ENCODE results near the gene FBP1.

Gene FBP1

DNA sequence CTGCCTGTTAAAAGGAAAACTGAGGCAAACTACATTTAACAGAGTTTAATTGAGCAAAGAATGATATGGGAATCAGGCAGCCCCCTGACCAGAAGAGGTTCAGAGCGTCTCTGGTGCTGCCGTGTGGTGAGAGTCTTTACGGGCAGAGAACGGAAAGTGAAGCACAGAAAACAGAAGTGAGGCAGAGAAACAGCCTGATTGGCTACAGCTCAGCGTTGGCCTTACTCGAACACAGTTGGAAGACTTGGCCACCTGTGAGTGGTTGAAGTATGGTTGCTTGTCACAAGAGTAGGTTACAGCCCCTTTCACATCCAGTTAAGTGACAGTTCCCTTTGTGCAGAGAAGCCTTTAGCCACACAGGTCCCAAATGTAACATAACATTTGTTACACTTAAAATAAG is 16.9 kb upstream of the FBP1 start:
- DNase-seq (ENCODE audit: low spot score) = no peak

DNA sequence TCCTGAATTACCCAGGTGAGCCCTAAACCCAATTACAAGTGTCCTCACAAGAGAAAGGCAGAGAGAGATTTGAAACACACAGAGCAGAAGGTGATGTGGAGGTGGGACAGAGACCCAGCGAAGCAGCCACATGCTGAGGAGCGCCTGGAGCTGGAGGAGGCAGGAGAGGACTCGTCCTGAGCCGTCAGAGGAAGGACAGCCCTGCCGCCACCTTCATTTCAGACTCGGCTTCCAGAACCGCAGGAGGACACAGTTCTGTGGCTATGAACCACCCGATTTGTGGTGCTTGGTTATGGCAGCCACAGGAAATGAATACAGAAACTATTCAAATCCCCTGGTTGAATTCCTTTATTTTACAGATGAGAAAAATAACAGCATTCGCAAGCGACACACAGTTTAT is 16.4 kb upstream of the FBP1 start:
- DNase-seq (ENCODE audit: low spot score) = no peak

- no peak for DNase-seq (ENCODE audit: low spot score)
Observed at GRCh38 chr9:94654165-94654894, 15.0 kb upstream of the FBP1 start.

DNA sequence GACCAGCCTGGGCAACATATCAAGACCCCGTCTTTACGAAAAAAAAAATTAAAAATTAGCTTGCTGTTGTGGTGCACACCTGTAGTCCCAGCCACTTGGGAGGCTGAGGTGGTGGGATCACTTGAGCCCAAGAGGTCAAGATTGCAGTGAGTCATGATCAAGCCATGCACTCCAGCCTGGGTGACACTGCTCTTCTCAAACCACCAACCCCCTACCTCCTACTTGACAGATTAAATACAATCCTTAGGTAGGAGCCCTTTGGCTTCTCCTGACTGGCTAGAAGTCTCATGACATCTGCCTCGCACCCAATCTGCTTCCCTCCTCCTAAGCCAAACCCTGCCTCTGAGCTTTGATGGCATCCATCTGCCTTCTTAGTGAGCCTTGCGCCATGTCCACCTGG is 11.6 kb upstream of the FBP1 start:
- no peak for DNase-seq (ENCODE audit: low spot score)

DNA sequence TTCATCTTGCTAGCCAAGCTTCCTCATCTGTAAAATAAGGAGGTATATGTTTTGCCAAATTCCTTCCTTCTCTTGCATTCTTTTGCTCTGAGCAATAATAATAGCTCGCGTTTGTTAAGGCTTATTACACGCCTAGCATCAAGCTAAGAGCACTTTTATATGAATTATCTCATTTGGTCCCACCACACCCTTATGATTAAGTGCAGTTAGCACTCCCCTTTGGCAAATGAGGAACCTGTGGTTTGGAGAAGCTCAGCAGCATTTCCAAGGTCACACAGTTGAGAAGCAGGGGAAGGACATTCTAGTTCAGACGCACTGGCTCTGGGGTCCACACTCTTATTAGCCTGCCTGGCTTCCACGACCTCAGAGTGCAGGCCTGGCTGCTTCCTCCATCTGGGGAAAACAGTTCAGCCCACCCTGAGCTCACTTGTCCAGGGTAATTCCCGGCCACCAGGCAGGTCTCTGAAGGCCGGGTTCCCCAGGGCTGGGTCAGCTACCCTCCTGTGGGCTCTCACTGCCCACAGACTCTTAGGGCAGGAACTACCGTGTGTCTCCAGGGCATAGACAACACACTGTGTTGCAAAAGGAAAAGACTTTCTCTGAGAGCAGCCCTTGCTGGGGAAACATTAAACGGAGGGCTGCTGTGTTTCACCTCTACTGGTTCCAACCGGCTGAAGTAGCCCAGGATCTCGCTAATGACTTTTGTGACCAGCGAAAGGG is 9.9 kb upstream of the FBP1 start:
- DNase-seq (ENCODE audit: low spot score) = peak; percentile 37

DNA sequence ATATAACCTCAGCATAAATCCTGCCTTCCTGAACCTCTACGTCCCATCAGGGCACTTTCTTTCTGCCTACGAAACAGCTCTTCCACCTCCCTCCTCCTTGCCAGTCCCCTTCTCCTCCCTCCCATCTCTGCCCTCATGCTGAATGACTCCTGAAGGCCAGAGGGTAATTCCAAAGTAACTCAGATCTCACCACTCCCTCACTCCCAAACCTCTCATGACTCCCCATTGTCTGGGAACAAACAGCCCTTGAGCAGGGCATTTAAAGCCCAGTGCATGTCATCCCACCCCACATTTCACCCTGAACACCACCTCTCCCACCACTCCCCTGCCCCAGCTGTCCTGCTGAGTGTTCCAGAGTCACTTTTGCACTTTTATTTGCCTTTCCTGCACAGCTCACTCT is 8.9 kb upstream of the FBP1 start:
- DNase-seq (ENCODE audit: low spot score) = no peak

DNA sequence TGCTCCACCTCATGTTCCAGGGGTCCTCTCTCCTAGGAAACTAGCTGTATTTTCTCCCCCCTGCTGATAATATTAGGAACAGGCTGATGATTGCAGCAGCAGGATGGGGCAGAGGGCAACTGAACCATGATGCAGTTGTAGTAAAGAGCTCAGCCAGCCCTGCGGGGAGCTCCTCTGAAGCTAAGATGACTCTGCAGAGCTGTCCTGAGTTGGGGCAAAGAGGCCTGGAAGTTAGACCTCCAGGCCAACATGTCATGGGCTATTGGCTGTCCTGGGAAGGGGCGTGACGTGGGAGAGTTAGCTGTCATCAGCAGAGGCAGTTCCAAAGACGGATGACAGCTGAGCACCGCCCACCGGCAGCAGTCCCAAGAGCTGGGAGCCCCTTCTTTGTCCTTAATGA is 6.6 kb upstream of the FBP1 start:
- DNase-seq (ENCODE audit: low spot score) = no peak

GRCh38 chr9:94644543-94644942 is 5.2 kb upstream of the FBP1 start:
- DNase-seq (ENCODE audit: low spot score) = no peak

DNA sequence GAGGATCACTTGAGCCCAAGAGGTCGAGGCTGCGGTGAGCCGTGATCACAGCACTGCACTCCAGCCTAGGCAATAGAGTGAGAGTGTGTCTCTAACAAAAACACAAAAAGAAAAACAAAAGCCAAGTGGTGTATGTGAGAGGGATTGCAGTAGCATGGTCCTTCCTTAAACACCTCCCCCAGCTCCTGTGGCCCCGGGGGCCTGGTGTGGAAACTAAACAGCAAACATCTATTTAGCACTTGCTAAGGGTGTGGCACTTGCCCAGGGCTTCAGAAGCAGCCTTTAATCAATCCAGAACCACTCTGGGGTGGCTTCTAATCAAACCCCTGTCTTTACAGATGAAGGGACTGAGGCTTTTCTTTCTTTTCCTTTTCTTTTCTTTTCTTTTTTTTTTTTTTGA is 4.4 kb upstream of the FBP1 start:
- DNase-seq (ENCODE audit: low spot score) = no peak

DNA sequence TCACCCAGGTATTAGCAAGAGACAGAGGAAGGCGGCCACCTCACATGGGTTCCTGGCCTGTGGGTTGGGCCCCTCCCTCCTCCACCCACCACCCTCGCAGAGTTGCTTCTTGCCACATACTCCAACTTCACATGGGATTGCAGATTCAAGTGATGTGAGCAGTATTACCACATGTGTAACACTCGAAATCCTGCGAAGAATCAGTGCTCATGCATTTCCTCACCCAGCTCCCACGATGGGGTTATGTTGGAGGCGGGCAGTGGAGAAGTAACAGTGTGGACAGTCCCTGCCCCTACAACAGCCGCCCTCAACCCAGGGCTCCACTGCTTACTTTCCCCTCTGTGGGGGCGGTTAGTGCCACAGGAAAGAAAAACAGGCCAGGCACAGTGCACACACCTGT is 3.9 kb upstream of the FBP1 start:
- no peak for DNase-seq (ENCODE audit: low spot score)

DNA sequence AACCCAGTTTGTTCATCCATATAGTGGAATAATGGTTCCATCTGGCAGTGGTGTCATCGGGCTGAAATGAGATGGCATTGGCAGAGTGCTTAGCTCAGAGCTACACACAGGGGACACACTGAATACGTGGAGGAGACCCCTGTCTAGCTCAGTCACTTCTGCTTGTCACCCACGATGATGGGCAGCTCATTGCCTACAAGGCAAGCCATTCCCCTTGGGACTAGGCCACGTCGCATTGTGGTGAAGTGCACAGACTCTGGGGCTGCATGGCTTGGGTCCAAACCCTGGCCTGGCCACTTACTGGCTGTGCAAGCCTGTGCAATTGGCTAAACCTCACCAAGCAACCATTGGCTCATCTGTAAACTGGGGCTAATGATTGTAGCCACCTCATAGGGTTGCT is 3.2 kb upstream of the FBP1 start:
- no peak for DNase-seq (ENCODE audit: low spot score)

GRCh38 chr9:94639999-94640376 is 670 bp upstream of the FBP1 start:
- DNase-seq (ENCODE audit: low spot score) = no peak

DNA sequence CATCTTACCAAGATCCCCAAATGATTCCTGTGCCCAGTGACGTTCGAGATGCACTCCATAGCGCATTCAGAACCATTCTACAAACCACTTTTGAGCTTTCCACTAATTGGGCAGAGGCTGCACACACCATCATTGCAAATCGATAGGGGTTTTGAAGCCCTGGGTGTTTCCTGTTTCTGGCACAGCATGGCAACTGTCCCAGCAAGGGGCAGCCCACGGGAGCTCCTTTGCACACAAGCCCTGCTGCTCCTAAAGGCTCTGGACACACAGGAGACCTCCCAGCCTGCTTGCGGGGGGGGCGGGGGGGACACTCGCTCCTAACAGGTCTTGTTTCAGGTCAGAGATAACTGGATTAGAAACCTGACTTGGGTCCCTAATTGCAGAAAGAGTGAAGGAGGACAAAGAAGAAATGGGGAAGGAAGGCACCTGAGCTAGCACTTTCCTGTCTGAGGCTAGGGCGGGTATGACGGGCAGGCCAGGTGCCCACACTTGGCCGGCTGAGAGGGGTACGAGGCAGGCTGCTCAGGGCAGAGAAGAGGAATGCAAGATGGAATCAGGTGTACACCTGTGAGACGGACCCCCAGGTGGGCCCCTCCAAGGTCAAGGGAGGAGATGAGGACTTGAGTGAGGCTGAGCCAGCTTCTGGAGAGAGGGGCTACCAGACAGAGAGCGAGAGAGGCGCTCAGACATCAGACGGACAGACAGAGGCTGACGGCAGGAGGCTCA is 820 bp downstream of the FBP1 start:
- no peak for DNase-seq (ENCODE audit: low spot score)

- no peak for DNase-seq (ENCODE audit: low spot score)
Observed at GRCh38 chr9:94632737-94633136, 6.6 kb downstream of the FBP1 start.

GRCh38 chr9:94631599-94631998 is 7.7 kb downstream of the FBP1 start:
- no peak for DNase-seq (ENCODE audit: low spot score)

- no peak for DNase-seq (ENCODE audit: low spot score)
Observed at GRCh38 chr9:94630833-94631232, 8.5 kb downstream of the FBP1 start.

DNA sequence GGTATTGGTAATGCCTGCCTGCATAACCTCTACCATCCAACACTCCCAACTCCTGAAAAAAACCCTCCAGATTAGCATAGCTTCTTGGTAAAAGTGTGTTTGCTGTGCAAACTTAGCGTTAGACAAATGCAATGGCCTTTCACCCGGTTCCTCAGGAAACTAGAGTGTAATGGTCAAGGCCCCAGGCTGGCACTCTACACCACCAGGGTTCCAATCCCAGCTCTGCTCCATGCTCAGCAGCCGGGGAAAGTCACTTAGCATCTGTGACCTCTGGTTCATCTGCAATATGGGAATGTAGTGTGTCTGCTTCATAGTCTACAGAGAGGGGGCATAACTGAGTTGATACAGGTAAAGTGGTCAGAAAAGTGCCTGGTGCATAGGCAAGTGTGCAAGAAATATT is 9.0 kb downstream of the FBP1 start:
- no peak for DNase-seq (ENCODE audit: low spot score)

- no peak for DNase-seq (ENCODE audit: low spot score)
Observed at GRCh38 chr9:94627287-94627686, 12.0 kb downstream of the FBP1 start.

- DNase-seq (ENCODE audit: low spot score) = no peak
Observed at GRCh38 chr9:94625835-94626234, 13.5 kb downstream of the FBP1 start.

- no peak for DNase-seq (ENCODE audit: low spot score)
Observed at GRCh38 chr9:94624629-94625028, 14.7 kb downstream of the FBP1 start.

- no peak for DNase-seq (ENCODE audit: low spot score)
Observed at GRCh38 chr9:94623253-94623652, 16.1 kb downstream of the FBP1 start.

- no peak for DNase-seq (ENCODE audit: low spot score)
Observed at GRCh38 chr9:94622087-94622800, 17.1 kb downstream of the FBP1 start.

- DNase-seq (ENCODE audit: low spot score) = no peak
Observed at GRCh38 chr9:94619026-94619425, 20.3 kb downstream of the FBP1 start.
